ENCODE results near the gene ZCRB1.

The ZCRB1 gene

DNA sequence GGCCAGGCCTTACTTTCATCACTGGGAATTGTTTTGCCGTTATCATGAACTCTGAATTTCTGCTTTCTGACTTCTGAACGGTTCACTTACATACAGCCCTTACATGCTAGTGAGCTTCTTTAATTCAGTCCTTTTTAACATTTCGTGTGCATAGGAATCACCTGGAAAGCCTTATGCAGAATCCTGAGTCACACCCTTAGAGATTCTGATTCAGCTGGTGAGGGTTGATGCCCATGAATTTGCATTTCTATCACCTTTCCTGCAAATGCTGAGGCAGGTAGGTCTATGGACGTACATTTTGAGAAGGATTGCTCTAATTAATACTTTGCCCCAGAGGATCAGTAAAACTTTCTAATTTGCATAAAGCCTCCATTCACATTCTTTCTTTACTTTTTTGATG, 44.1 kb upstream of the ZCRB1 start:
- no peak for TF ChIP-seq ESRRG (CRISPR knock-in tag; IDR thresholded peaks at IDR 0.05)
- no peak for TF ChIP-seq RARB (CRISPR knock-in tag; IDR thresholded peaks at IDR 0.05)
- no peak for TF ChIP-seq OSR1 (CRISPR knock-in tag; IDR thresholded peaks at IDR 0.05)

DNA sequence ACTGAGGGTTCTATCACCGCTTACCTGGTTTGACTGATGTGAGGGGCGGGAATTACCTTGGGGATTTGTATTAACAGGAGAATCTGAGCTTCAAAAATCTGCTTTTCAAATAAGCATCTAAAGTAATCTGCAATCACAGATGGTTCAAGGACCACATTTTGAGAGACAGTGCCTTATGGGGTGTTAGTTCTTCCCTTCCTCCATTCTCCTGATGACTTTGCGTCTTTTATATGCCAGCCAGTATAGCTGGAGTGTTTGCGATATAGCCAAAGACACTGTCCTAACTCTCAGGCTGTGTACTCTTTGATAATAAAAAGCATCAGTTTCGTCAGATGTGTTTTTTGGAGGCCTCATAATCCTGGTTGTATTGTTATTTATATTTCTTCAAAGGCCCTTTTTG, 39.6 kb upstream of the ZCRB1 start:
- no peak for ATAC-seq
- TF ChIP-seq ESRRG (CRISPR knock-in tag; IDR thresholded peaks at IDR 0.05): no peak
- TF ChIP-seq CREB5 (CRISPR knock-in tag; IDR thresholded peaks at IDR 0.05; ENCODE audit: low read depth): no peak
- TF ChIP-seq GLIS3 (CRISPR knock-in tag; IDR thresholded peaks at IDR 0.05): no peak
- no peak for TF ChIP-seq CSDC2 (CRISPR knock-in tag; IDR thresholded peaks at IDR 0.05)

More for the DNA sequence above, 44.1 kb upstream of the ZCRB1 start:
- ATAC-seq: no peak

GRCh38 chr12:42364692-42365091, 38.8 kb upstream of the ZCRB1 start:
- TF ChIP-seq, protein P1, sequence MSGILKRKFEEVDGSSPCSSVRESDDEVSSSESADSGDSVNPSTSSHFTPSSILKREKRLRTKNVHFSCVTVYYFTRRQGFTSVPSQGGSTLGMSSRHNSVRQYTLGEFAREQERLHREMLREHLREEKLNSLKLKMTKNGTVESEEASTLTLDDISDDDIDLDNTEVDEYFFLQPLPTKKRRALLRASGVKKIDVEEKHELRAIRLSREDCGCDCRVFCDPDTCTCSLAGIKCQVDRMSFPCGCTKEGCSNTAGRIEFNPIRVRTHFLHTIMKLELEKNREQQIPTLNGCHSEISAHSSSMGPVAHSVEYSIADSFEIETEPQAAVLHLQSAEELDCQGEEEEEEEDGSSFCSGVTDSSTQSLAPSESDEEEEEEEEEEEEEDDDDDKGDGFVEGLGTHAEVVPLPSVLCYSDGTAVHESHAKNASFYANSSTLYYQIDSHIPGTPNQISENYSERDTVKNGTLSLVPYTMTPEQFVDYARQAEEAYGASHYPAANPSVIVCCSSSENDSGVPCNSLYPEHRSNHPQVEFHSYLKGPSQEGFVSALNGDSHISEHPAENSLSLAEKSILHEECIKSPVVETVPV (CRISPR knock-in tag; IDR thresholded peaks at IDR 0.05): no peak
- no peak for TF ChIP-seq POU6F1 (CRISPR knock-in tag; IDR thresholded peaks at IDR 0.05; ENCODE audit: borderline replicate concordance, low read depth)
- TF ChIP-seq OSR1 (CRISPR knock-in tag; IDR thresholded peaks at IDR 0.05): no peak
- TF ChIP-seq, protein P2, sequence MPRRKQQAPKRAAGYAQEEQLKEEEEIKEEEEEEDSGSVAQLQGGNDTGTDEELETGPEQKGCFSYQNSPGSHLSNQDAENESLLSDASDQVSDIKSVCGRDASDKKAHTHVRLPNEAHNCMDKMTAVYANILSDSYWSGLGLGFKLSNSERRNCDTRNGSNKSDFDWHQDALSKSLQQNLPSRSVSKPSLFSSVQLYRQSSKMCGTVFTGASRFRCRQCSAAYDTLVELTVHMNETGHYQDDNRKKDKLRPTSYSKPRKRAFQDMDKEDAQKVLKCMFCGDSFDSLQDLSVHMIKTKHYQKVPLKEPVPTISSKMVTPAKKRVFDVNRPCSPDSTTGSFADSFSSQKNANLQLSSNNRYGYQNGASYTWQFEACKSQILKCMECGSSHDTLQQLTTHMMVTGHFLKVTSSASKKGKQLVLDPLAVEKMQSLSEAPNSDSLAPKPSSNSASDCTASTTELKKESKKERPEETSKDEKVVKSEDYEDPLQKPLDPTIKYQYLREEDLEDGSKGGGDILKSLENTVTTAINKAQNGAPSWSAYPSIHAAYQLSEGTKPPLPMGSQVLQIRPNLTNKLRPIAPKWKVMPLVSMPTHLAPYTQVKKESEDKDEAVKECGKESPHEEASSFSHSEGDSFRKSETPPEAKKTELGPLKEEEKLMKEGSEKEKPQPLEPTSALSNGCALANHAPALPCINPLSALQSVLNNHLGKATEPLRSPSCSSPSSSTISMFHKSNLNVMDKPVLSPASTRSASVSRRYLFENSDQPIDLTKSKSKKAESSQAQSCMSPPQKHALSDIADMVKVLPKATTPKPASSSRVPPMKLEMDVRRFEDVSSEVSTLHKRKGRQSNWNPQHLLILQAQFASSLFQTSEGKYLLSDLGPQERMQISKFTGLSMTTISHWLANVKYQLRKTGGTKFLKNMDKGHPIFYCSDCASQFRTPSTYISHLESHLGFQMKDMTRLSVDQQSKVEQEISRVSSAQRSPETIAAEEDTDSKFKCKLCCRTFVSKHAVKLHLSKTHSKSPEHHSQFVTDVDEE (CRISPR knock-in tag; IDR thresholded peaks at IDR 0.05): no peak
- ATAC-seq: no peak

DNA sequence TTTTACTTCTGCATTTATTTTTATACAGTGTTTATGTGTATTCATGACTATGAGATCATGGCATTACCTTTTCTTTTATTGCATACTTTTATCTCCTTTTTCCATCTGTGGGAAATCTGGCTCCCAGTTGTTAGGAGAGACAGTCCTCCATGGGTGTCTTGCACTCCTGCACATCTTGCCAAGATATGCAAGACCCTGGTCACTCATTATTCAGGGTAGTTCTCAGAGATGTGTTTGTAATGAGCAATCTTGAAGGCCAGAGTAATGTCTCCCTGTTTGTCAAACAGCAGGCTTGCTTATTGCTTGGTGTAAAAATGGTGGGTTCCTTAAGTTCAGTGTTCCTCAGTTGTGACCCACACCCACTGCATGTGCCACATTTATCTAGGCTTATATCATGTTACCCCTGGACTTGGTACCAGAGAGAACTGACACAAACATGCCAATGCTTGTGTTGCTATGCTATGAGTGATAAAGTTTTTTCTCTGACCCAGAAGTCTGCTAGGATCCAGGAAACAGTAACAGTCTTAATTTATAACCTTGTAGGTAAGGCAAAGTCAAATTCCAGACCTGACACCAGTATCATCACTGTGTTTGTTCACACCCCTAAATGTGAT, 36.9 kb upstream of the ZCRB1 start:
- no peak for ATAC-seq
- TF ChIP-seq BACH2 (CRISPR knock-in tag; IDR thresholded peaks at IDR 0.05; ENCODE audit: borderline replicate concordance) (no peak), SNAI2 (CRISPR knock-in tag; IDR thresholded peaks at IDR 0.05) (no peak), POU6F1 (CRISPR knock-in tag; IDR thresholded peaks at IDR 0.05; ENCODE audit: borderline replicate concordance, low read depth) (no peak), ESRRG (CRISPR knock-in tag; IDR thresholded peaks at IDR 0.05) (no peak), RARB (CRISPR knock-in tag; IDR thresholded peaks at IDR 0.05) (no peak), ISL1 (CRISPR knock-in tag; IDR thresholded peaks at IDR 0.05) (no peak), TCF4 (CRISPR knock-in tag; IDR thresholded peaks at IDR 0.05; ENCODE audit: borderline replicate concordance) (no peak), ZC3H10 (CRISPR knock-in tag; IDR thresholded peaks at IDR 0.05) (no peak), CSDC2 (CRISPR knock-in tag; IDR thresholded peaks at IDR 0.05) (no peak)
- TF ChIP-seq, protein P1 (CRISPR knock-in tag; IDR thresholded peaks at IDR 0.05): no peak
